Measurements from ENCODE around the gene SCN4A. TPM values are rescaled to one million over a fixed set of nuclear protein-coding genes. Genes with fewer than 3 reads are reported as not detected.
A peak's percentile ranks its signal among the peaks of the same experiment; 100 is the strongest.

SCN4A gene
- polyA plus RNA-seq, 2 of the 4 experiments (the other 2 are of a cell fraction) = 0.03 to 0.06 TPM

GRCh38 chr17:64009571-64010402 lies 37.1 kb upstream of the SCN4A start:
- ChIA-PET CTCF (interaction anchor here (1.1 to 10.0 kb wide), 4 partner anchors 17 to 131 kb away, joined by 3 to 107 read pairs (median 5); no protein-coding TSS in a partner anchor), POLR2A (no interaction called here)
- DNase-seq (ENCODE audit: low read depth in 1 of 2, low spot score in 1 of 2) (no peak), FAIRE-seq (no peak), ATAC-seq (peak in 1 of 2 experiments; percentile 49; a peak in 4 of 6 replicates)
- Histone ChIP-seq H3K4me2 (no peak overlapping the region), H3K4me3 (no peak overlapping the region), H3K27ac (no peak overlapping the region), H3K4me1 (peaks cover 28% of the 10 kb centered on the region), H3K9me3 (no peaks in the 10 kb centered on the region)
- 37% methylated on average over 8 of the region's 8 CpGs for WGBS (ENCODE audit: missing lambda C conversion rate)
- TF ChIP-seq KDM1A (IDR thresholded peaks at IDR 0.05; ENCODE audit: low read depth) (no peak), ESRRA (IDR thresholded peaks at IDR 0.05; ENCODE audit: borderline replicate concordance, low read length) (no peak), CTCF (IDR thresholded peaks at IDR 0.05) (no peak)

GRCh38 chr17:64008830-64009229 lies 36.1 kb upstream of the SCN4A start:
- no peak for DNase-seq (ENCODE audit: low read depth in 1 of 2, low spot score in 1 of 2)
- Histone ChIP-seq H3K9me3 (no peaks in the 10 kb centered on the region), H3K4me2 (no peak overlapping the region), H3K4me1 (peaks cover 28% of the 10 kb centered on the region), H3K27ac (peak overlapping the region in 1 of 2 experiments; percentile 5; a peak in 2 of 6 replicates), H3K4me3 (no peak overlapping the region)
- CTCF ChIA-PET = interaction anchor here (1.1 to 10.0 kb wide), 3 partner anchors 18 to 132 kb away, joined by 3 to 107 read pairs (median 3); no protein-coding TSS in a partner anchor
- ATAC-seq = no peak
- TF ChIP-seq CBX2 (IDR thresholded peaks at IDR 0.05; ENCODE audit: borderline replicate concordance, low read depth) = no peak
- no peak for TF ChIP-seq RAD21 (conservative IDR thresholded peaks at IDR 0.05 in 1 of 2, IDR thresholded peaks at IDR 0.05 in 1 of 2)
- no peak for TF ChIP-seq RNF2 (IDR thresholded peaks at IDR 0.05; ENCODE audit: borderline replicate concordance, low read depth)
- TF ChIP-seq MAFK (IDR thresholded peaks at IDR 0.05; ENCODE audit: partially characterized antibody) = no peak
- no peak for TF ChIP-seq RARB (CRISPR knock-in tag; IDR thresholded peaks at IDR 0.05)
- POLR2A ChIA-PET = no interaction called here
- WGBS (ENCODE audit: missing lambda C conversion rate) = 71% methylated on average over 4 of the region's 4 CpGs
- no peak for FAIRE-seq

GRCh38 chr17:64008346-64008745 lies 35.6 kb upstream of the SCN4A start:
- ChIA-PET CTCF (interaction anchor here (1.1 to 10.0 kb wide), 3 partner anchors 18 to 133 kb away, joined by 3 to 107 read pairs (median 3); no protein-coding TSS in a partner anchor), POLR2A (no interaction called here)
- Histone ChIP-seq H3K9me3 (no peaks in the 10 kb centered on the region), H3K4me3 (no peak overlapping the region), H3K4me2 (no peak overlapping the region), H3K4me1 (peaks cover 28% of the 10 kb centered on the region), H3K27ac (peak overlapping the region in 1 of 2 experiments; percentile 5; a peak in 1 of 6 replicates)
- ATAC-seq (no peak), DNase-seq (ENCODE audit: low read depth in 1 of 2, low spot score in 1 of 2) (no peak), FAIRE-seq (no peak)
- no peak for TF ChIP-seq SMC3 (IDR thresholded peaks at IDR 0.05)
- TF ChIP-seq NFE2L2 (conservative IDR thresholded peaks at IDR 0.05; ENCODE audit: low read length) = no peak
- no peak for TF ChIP-seq RAD21 (conservative IDR thresholded peaks at IDR 0.05 in 1 of 2, IDR thresholded peaks at IDR 0.05 in 1 of 2)
- TF ChIP-seq FOXS1 (CRISPR knock-in tag; IDR thresholded peaks at IDR 0.05) = no peak
- TF ChIP-seq USF2 (IDR thresholded peaks at IDR 0.05) = no peak
- no peak for TF ChIP-seq REST (IDR thresholded peaks at IDR 0.05)
- TF ChIP-seq MAX (IDR thresholded peaks at IDR 0.05) = no peak
- TF ChIP-seq HDAC2 (IDR thresholded peaks at IDR 0.05) = no peak
- no peak for TF ChIP-seq ESRRA (IDR thresholded peaks at IDR 0.05; ENCODE audit: borderline replicate concordance, low read length)
- TF ChIP-seq HEYL (CRISPR knock-in tag; IDR thresholded peaks at IDR 0.05) = no peak
- no peak for TF ChIP-seq TP53 (CRISPR knock-in tag; IDR thresholded peaks at IDR 0.05)
- no peak for TF ChIP-seq CEBPB (IDR thresholded peaks at IDR 0.05)
- no peak for TF ChIP-seq EP300 (IDR thresholded peaks at IDR 0.05)
- no peak for TF ChIP-seq ATOH8 (CRISPR knock-in tag; IDR thresholded peaks at IDR 0.05; ENCODE audit: low read depth)
- no peak for TF ChIP-seq CBX8 (IDR thresholded peaks at IDR 0.05)
- TF ChIP-seq RFX5 (IDR thresholded peaks at IDR 0.05) = no peak
- TF ChIP-seq RARB (CRISPR knock-in tag; IDR thresholded peaks at IDR 0.05) = no peak
- no peak for TF ChIP-seq SREBF2 (IDR thresholded peaks at IDR 0.05)
- TF ChIP-seq EHF (CRISPR knock-in tag; IDR thresholded peaks at IDR 0.05) = no peak
- no peak for TF ChIP-seq ZNF302 (CRISPR knock-in tag; IDR thresholded peaks at IDR 0.05)
- WGBS (ENCODE audit: missing lambda C conversion rate) = 80% methylated on average over 5 of the region's 5 CpGs
